HL-60/S4 (cell line): ENCODE measurements around the gene RNF217.
"Not testable (repeated sequence)": the region's sequence is repeated elsewhere in the genome, so short reads cannot be mapped to it uniquely, and the experiment has no call there.

Source experiments
- in situ Hi-C: fragments of 300-500 bp; cut with MboI; formaldehyde crosslinking; loops from 2 replicates; pipeline ENCODE4 v1.14.3; 2022; ENCODE audit warnings: low sequenced_read_pairs

RNF217 gene

DNA sequence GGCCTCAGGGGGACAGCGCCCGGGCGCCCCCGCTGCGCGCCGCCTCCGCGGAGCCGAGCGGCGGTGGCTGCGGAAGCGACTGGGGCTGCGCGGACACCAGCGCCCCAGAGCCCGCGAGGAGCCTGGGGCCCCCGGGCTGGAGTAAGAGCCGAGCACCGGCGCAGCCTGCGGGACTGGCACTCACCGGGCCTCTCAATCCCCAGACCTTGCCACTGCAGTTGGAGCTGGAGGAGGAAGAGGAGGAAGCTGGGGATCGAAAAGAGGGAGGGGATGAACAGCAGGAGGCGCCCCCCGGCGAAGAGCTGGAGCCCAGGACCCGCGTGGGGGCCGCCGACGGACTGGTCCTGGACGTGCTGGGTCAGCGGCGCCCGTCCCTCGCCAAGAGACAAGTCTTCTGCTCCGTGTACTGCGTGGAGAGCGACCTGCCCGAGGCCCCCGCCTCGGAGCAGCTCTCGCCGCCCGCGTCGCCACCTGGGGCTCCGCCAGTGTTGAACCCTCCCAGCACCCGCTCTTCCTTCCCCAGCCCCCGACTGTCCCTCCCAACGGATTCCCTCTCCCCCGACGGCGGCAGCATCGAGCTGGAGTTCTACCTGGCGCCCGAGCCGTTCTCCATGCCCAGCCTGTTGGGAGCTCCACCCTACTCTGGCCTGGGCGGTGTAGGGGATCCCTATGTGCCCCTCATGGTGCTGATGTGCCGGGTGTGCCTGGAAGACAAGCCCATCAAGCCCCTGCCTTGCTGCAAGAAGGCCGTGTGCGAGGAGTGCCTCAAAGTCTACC, 590 bp downstream of the RNF217 start:
- in situ Hi-C loops, result no loop called here

GRCh38 chr6:124963416-124963785, 1.2 kb downstream of the RNF217 start:
- in situ Hi-C loops, result no loop called here

GRCh38 chr6:124963831-124964763, 1.9 kb downstream of the RNF217 start:
- in situ Hi-C loops, result no loop called here

DNA sequence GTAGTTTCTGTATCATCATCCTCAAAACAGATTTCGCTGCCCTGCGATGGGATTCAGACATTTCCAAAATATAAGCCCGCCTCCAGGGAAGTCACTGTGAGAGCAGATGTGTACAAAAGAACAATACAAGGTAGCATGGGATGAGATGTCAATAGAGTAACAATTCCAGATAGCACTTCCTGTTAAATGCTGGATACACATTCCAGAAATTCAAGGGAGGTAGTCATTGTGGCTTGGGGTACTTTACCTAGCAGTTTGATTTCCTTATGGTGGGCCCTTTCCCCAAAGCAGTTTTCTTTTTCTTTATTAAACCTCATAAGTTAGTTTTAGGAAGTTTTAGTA, 2.5 kb downstream of the RNF217 start:
- in situ Hi-C loops, result no loop called here

DNA sequence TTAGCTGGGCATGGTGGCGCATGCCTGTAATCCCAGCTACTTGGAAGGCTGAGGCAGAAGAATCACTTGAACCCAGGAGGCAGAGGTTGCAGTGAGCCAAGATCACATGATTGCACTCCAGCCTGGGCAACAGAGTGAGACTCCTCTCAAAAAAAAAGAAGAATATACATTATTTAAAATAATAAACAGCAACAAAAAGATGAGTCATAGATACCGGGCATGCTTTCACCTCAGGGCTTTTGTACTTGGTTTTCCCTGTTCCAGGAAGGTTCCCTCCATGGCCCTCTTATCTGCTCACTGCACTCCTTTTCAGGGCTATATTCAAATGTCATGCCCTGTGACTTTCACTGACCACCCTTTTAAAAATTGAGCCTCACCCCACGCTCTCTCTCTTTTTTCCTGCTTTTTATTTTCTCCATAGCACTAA, 3.2 kb downstream of the RNF217 start:
- in situ Hi-C loops, result not testable (repeated sequence)

- in situ Hi-C loops, result no loop called here
These were observed 5.2 kb downstream of the RNF217 start for GRCh38 chr6:124967444-124967843.

DNA sequence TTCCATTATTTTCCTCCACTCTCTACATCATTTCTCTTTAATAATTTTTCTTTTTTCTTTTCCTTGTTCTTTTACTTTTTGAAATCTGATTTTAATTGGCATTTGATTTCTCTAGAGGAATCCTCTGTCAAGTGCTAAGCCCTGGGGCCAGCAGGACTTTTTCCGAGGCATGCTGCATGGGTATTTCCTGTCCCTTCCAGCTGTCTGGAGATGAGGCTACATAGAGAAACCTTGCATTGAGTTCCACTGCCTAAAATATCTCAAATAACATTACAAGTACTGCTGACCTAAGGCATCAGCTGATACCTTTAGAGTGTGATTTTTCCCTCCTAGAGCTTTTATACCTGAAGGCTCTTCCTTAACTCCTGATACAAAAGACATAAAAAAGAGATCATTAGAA, 6.2 kb downstream of the RNF217 start:
- in situ Hi-C loops, result no loop called here

- in situ Hi-C loops, result no loop called here
These were observed 8.0 kb downstream of the RNF217 start for GRCh38 chr6:124970243-124970642.

GRCh38 chr6:124970763-124971162, 8.5 kb downstream of the RNF217 start:
- in situ Hi-C loops, result no loop called here

GRCh38 chr6:124973780-124974179, 11.5 kb downstream of the RNF217 start:
- in situ Hi-C loops, result no loop called here

GRCh38 chr6:124974771-124975377, 12.6 kb downstream of the RNF217 start:
- in situ Hi-C loops, result no loop called here

- in situ Hi-C loops, result no loop called here
These were observed 15.1 kb downstream of the RNF217 start for GRCh38 chr6:124977067-124977908.

GRCh38 chr6:124978451-124979293, 16.4 kb downstream of the RNF217 start:
- in situ Hi-C loops, result no loop called here

- in situ Hi-C loops, result no loop called here
These were observed 17.0 kb downstream of the RNF217 start for GRCh38 chr6:124979294-124979678.

- in situ Hi-C loops, result no loop called here
These were observed 20.4 kb downstream of the RNF217 start for GRCh38 chr6:124982669-124983068.

GRCh38 chr6:124983383-124984083, 21.3 kb downstream of the RNF217 start:
- in situ Hi-C loops, result no loop called here

DNA sequence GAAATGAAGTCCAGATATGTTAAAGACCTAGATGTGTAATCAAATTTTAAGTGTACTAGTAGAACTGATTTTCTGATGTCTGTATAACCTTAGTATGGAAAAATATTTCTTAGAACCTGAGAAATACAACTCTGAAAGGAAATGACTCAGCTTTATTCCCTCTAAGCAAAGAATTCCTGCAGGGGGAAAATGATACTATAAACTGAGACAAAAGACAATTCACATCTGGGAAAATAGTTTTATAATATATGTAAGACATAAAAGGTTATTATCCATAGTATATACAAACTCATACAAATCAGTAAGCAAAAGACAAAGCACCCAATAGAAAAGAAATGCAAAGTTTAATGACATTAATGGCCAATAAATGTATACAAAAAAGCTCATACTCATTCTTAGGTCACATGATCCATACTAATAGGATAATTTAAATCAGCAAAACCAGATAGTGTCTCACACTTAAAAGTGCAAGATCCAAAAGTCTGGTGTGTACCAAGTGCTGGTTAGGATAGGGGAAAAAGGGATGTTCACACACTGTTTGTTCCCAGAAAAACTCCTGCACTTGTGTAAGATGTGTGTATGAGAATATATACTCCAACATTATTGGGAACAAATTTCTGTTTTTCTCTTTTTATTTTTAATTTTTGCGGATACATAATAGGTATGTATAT, 22.6 kb downstream of the RNF217 start:
- in situ Hi-C loops, result no loop called here

DNA sequence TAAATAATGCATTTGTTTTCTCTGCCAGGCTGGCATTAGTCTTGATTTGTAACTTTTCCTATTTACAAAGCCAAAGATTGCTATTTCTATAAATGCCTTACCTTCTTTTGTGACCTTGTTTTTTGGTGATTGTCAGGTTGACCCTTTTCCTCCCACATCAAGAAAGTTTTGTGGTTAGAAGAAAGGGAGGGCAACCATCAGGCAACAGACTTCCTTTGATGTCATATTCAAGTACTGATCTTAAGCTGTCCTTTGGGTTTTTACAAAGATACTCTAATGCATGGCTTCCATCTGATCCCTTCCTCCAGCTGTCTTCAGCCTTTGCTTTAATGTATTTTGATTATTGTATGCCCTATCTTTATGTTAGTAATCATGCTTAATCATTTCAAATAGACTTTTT, 23.9 kb downstream of the RNF217 start:
- in situ Hi-C loops, result no loop called here

DNA sequence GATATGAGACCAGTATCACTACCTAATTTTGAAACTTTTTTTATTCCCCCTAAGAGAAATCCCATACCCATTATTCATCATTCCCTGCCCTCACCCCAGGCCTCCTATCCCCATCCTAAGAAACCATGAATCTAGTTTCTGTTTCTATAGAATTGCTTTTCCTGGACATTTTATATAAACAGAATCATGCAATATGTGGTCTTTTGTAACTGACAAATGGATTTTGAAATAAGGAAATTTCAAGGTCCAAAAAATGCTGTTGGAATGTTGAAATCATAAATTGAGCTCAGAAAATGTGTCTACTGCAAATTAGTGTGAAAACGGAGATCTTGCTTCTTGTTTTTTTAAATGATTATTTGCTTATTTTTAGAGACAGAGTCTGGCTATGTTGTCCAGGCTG, 25.1 kb downstream of the RNF217 start:
- in situ Hi-C loops, result no loop called here
